ENCODE measurements around the gene GATB.

The GATB gene

DNA sequence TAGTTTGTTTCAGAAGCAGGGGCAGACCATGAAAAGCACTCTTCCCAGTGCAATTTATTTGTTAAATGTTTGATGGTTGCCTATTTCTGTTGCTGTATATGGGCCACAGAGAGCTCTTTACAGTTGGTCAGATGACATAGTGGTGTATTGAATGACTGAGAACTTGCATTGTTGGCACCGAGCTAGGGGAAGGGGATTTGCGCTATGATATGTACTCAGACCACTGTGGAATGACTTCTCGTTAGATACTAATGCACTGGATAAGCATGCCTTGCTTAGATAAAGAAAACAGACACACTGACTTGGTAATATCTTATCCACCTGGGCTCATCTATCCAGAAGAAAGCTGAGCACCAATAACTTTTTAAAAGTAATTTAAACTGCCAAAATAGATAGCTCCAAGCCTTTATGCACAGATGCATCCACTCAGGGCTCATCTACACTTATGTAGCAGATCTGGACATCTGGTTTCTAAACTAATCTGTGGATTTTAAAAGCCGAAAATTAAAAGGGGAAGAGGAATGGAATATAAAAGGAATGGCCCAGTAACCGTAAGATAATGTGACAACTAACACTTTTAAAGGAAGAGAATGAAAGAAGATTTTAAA is 132.7 kb downstream of the GATB start:
- TF ChIP-seq, protein P1, sequence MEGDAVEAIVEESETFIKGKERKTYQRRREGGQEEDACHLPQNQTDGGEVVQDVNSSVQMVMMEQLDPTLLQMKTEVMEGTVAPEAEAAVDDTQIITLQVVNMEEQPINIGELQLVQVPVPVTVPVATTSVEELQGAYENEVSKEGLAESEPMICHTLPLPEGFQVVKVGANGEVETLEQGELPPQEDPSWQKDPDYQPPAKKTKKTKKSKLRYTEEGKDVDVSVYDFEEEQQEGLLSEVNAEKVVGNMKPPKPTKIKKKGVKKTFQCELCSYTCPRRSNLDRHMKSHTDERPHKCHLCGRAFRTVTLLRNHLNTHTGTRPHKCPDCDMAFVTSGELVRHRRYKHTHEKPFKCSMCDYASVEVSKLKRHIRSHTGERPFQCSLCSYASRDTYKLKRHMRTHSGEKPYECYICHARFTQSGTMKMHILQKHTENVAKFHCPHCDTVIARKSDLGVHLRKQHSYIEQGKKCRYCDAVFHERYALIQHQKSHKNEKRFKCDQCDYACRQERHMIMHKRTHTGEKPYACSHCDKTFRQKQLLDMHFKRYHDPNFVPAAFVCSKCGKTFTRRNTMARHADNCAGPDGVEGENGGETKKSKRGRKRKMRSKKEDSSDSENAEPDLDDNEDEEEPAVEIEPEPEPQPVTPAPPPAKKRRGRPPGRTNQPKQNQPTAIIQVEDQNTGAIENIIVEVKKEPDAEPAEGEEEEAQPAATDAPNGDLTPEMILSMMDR (IDR thresholded peaks at IDR 0.05; ENCODE audit: low read length) = no peak
- no peak for TF ChIP-seq EZH2 (IDR thresholded peaks at IDR 0.05; ENCODE audit: borderline replicate concordance, low read length)
- H4K20me1 ChIP-seq (ENCODE audit: insufficient read depth, low read length) = no peaks in the 10 kb centered on the region

DNA sequence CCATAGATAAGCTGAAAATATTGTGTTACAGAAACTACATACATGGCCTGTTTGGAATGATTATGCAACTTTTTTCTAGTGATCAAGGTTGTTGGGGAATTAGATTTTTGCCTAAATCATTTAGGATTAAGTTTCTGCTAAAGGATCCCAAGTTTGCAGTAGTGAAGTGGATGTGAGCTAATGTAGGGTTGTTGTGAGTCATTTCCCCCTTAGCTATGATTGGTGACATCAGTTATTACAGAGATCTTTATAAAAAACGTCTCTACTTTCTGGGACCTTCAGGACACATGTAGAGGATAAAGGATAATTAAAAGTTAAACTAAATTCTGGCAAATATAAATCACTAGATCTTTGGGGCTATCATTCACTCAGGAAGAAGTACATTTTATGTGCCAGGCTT is 133.3 kb downstream of the GATB start:
- Histone ChIP-seq H3K79me2 (ENCODE audit: insufficient read depth, low read length) (no peaks in the 10 kb centered on the region), H4K20me1 (ENCODE audit: insufficient read depth, low read length) (no peaks in the 10 kb centered on the region), H3K27ac (ENCODE audit: low read depth, low read length, poor library complexity, severe bottlenecking) (no peak overlapping the region), H3K4me2 (ENCODE audit: low read length) (no peak overlapping the region), H3K9me2 (ENCODE audit: low read depth, low read length) (no peaks in the 10 kb centered on the region), H3K9me3 (ENCODE audit: low read length) (no peaks in the 10 kb centered on the region), H3F3A (ENCODE audit: insufficient read depth, low read length) (no peaks in the 10 kb centered on the region), H3K27me3 (ENCODE audit: insufficient read depth, low read length) (no peaks in the 10 kb centered on the region), H2AFZ (ENCODE audit: low read length) (no peak overlapping the region), H3K4me3 (ENCODE audit: low read depth, low read length, poor library complexity, severe bottlenecking) (no peak overlapping the region), H3K36me3 (ENCODE audit: insufficient read depth, low read length) (no peaks in the 10 kb centered on the region), H3K9ac (ENCODE audit: low read length) (no peak overlapping the region), H3K4me1 (ENCODE audit: insufficient read depth, low read length, severe bottlenecking) (no peaks in the 10 kb centered on the region)
- TF ChIP-seq, protein P1 (IDR thresholded peaks at IDR 0.05; ENCODE audit: low read length) = no peak
- TF ChIP-seq EZH2 (IDR thresholded peaks at IDR 0.05; ENCODE audit: borderline replicate concordance, low read length) = no peak

More for the DNA sequence above, 132.7 kb downstream of the GATB start:
- no peaks in the 10 kb centered on the region for H3K4me1 ChIP-seq (ENCODE audit: insufficient read depth, low read length, severe bottlenecking)
- H3K36me3 ChIP-seq (ENCODE audit: insufficient read depth, low read length) = no peaks in the 10 kb centered on the region
- H3F3A ChIP-seq (ENCODE audit: insufficient read depth, low read length) = no peaks in the 10 kb centered on the region
- H2AFZ ChIP-seq (ENCODE audit: low read length) = no peak overlapping the region
- no peaks in the 10 kb centered on the region for H3K27me3 ChIP-seq (ENCODE audit: insufficient read depth, low read length)
- no peaks in the 10 kb centered on the region for H3K79me2 ChIP-seq (ENCODE audit: insufficient read depth, low read length)
- no peaks in the 10 kb centered on the region for H3K9me3 ChIP-seq (ENCODE audit: low read length)
- no peak overlapping the region for H3K9ac ChIP-seq (ENCODE audit: low read length)
- H3K27ac ChIP-seq (ENCODE audit: low read depth, low read length, poor library complexity, severe bottlenecking) = no peak overlapping the region
- H3K9me2 ChIP-seq (ENCODE audit: low read depth, low read length) = no peaks in the 10 kb centered on the region
- no peak overlapping the region for H3K4me3 ChIP-seq (ENCODE audit: low read depth, low read length, poor library complexity, severe bottlenecking)
- no peak overlapping the region for H3K4me2 ChIP-seq (ENCODE audit: low read length)

DNA sequence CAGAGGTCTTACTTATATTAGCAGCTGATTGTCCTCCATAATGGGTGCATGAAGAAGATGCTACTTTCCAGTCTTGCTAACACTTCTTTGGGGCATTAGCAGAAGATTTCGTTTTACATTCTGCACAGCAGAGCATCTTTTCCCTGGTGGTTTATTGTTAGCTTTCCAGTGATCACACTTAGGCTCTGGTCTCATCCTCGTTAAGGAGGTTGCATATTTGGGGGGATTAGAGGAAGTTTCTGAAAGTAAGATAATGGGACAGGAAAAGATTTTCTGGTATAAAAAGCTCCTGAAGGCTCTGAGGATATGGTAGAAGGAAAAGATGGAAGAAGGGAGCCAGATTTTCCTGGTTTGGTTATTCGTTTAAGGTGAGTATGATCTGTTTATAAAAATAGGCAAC is 134.1 kb downstream of the GATB start:
- H3K9ac ChIP-seq (ENCODE audit: low read length) = no peak overlapping the region
- H3K36me3 ChIP-seq (ENCODE audit: insufficient read depth, low read length) = no peaks in the 10 kb centered on the region
- H3K4me2 ChIP-seq (ENCODE audit: low read length) = no peak overlapping the region
- no peaks in the 10 kb centered on the region for H3K9me3 ChIP-seq (ENCODE audit: low read length)
- H3K4me1 ChIP-seq (ENCODE audit: insufficient read depth, low read length, severe bottlenecking) = no peaks in the 10 kb centered on the region
- H3K79me2 ChIP-seq (ENCODE audit: insufficient read depth, low read length) = no peaks in the 10 kb centered on the region
- no peak overlapping the region for H3K27ac ChIP-seq (ENCODE audit: low read depth, low read length, poor library complexity, severe bottlenecking)
- H4K20me1 ChIP-seq (ENCODE audit: insufficient read depth, low read length) = no peaks in the 10 kb centered on the region
- H3K27me3 ChIP-seq (ENCODE audit: insufficient read depth, low read length) = no peaks in the 10 kb centered on the region
- H2AFZ ChIP-seq (ENCODE audit: low read length) = no peak overlapping the region
- H3K9me2 ChIP-seq (ENCODE audit: low read depth, low read length) = no peaks in the 10 kb centered on the region
- no peak for TF ChIP-seq EZH2 (IDR thresholded peaks at IDR 0.05; ENCODE audit: borderline replicate concordance, low read length)
- TF ChIP-seq, protein P1 (IDR thresholded peaks at IDR 0.05; ENCODE audit: low read length) = no peak
- H3K4me3 ChIP-seq (ENCODE audit: low read depth, low read length, poor library complexity, severe bottlenecking) = no peak overlapping the region
- no peaks in the 10 kb centered on the region for H3F3A ChIP-seq (ENCODE audit: insufficient read depth, low read length)
